A549 (cell line): ENCODE results near the gene KIR2DL4. TPM values are rescaled to one million over a fixed set of nuclear protein-coding genes. Genes with fewer than 3 reads are reported as not detected.
"Not testable (repeated sequence)": the region's sequence is repeated elsewhere in the genome, so short reads cannot be mapped to it uniquely, and the experiment has no call there.

ENCODE experiments used
- ATAC-seq, 2 experiments: fragments of 200-7000 bp in 1 of 2; fragments of >200 bp in 1 of 2; cut with Nextera tagmentation in 1 of 2; cut with Tn5 transposase in 1 of 2; 3 replicates each; pipeline versions ENCODE4 v1.8.0 to v1.9.1; 2018 to 2020; ENCODE audit warnings: mild to moderate bottlenecking in 1 of 2, moderate library complexity in 1 of 2
- CTCF ChIA-PET: fragments of 300-600 bp; sonication (Branson Sonifier 250); formaldehyde crosslinking; extraction: SDS; loops from one replicate; lab custom pipeline; 2021; ENCODE audit warnings: antibody characterized with exemption, inconsistent platforms; lab: Yijun Ruan, JAX
- POLR2A ChIA-PET: fragments of 350-600 bp; formaldehyde crosslinking; extraction: SDS; loops from one replicate; lab custom pipeline; 2021; ENCODE audit warnings: antibody characterized with exemption, inconsistent platforms; lab: Yijun Ruan, JAX
- DNase-seq, 2 experiments: peaks; one replicate each; pipeline versions ENCODE4 v3.0.0 to v3.0.0-alpha.2; 2011 to 2016; ENCODE audit warnings: low read depth in 1 of 2, low spot score in 1 of 2
- FAIRE-seq: peaks from 2 replicates; lab custom pipeline; 2011; peaks lifted over from hg19 to GRCh38; lab: Jason Lieb, UNC
- H3K27ac ChIP-seq, 2 experiments: fragments of >200 bp; sonication (Bioruptor Twin); formaldehyde crosslinking; 3 replicates each; pipeline ENCODE4 v1.5.1; 2016 to 2017
- H3K4me1 ChIP-seq: fragments of >200 bp; sonication (Bioruptor Twin); formaldehyde crosslinking; 3 replicates; pipeline ENCODE4 v1.6.1; 2016
- H3K4me2 ChIP-seq: fragments of >200 bp; sonication (Bioruptor Twin); formaldehyde crosslinking; 3 replicates; pipeline ENCODE4 v1.6.1; 2016
- H3K4me3 ChIP-seq: fragments of >200 bp; sonication (Bioruptor Twin); formaldehyde crosslinking; 3 replicates; pipeline ENCODE4 v1.5.1; 2016
- H3K9me3 ChIP-seq: fragments of >200 bp; sonication (Bioruptor Twin); formaldehyde crosslinking; 3 replicates; pipeline ENCODE4 v1.6.1; 2016
- CEBPB ChIP-seq, 2 experiments: fragments of >200 bp in 1 of 2; sonication (Bioruptor Twin) in 1 of 2; formaldehyde crosslinking in 1 of 2; IDR thresholded peaks; 2 replicates each; pipeline ENCODE4 v1.6.1; 2012 to 2016
- EP300 ChIP-seq, 2 experiments: fragments of >200 bp; sonication (Bioruptor Twin); formaldehyde crosslinking; IDR thresholded peaks; 2 replicates in 1 of 2; 3 replicates in 1 of 2; pipeline ENCODE4 v1.6.1; 2016 to 2017
- FOSB ChIP-seq: fragments of 250-450 bp; sonication (Bioruptor Pico); IDR thresholded peaks from 2 replicates; pipeline ENCODE4 v1.5.0; 2020; ENCODE audit warnings: mild to moderate bottlenecking, moderate library complexity
- HOXA7 ChIP-seq: fragments of 250-450 bp; sonication (Bioruptor Pico); IDR thresholded peaks from 2 replicates; pipeline ENCODE4 v1.5.0; 2020; ENCODE audit warnings: mild to moderate bottlenecking, moderate library complexity
- HOXB13 ChIP-seq: fragments of 250-450 bp; sonication (Bioruptor Pico); IDR thresholded peaks from 2 replicates; pipeline ENCODE4 v1.5.0; 2020; ENCODE audit warnings: low read depth, mild to moderate bottlenecking, moderate library complexity
- HOXB5 ChIP-seq: fragments of 250-450 bp; sonication (Bioruptor Pico); IDR thresholded peaks from 2 replicates; pipeline ENCODE4 v1.5.0; 2020; ENCODE audit warnings: mild to moderate bottlenecking, moderate library complexity
- MAFK ChIP-seq: fragments of 450-650 bp; IDR thresholded peaks from 2 replicates; pipeline ENCODE4 v1.6.1; 2014; ENCODE audit not compliant: partially characterized antibody
- NFE2L2 ChIP-seq: fragments of 150-350 bp; conservative IDR thresholded peaks from 2 replicates; pipeline ENCODE4 v1.6.1; 2014; ENCODE audit warnings: low read length
- NR3C1 ChIP-seq: fragments of >200 bp; sonication (Bioruptor Twin); formaldehyde crosslinking; IDR thresholded peaks from 3 replicates; pipeline ENCODE4 v1.6.1; 2017
- PHF8 ChIP-seq: fragments of 200-600 bp; sonication (generic); IDR thresholded peaks from 2 replicates; pipeline ENCODE4 v1.6.1; 2016; ENCODE audit warnings: low read depth, mild to moderate bottlenecking, antibody characterized with exemption, moderate library complexity, borderline replicate concordance
- POLR2A ChIP-seq: IDR thresholded peaks from 2 replicates; pipeline ENCODE4 v1.6.1; 2012; ENCODE audit warnings: mild to moderate bottlenecking, low read length
- POLR2AphosphoS2 ChIP-seq: conservative IDR thresholded peaks from 2 replicates; pipeline ENCODE4 v1.6.1; 2012; ENCODE audit warnings: low read length, improper control_type of control experiment, inconsistent platforms
- RCOR1 ChIP-seq: fragments of 150-350 bp; IDR thresholded peaks from 2 replicates; pipeline ENCODE4 v1.6.1; 2014; ENCODE audit warnings: antibody characterized with exemption, low read length, low read depth
- RFX5 ChIP-seq: fragments of 450-650 bp; IDR thresholded peaks from 2 replicates; pipeline ENCODE4 v1.7.1; 2014; ENCODE audit warnings: antibody characterized with exemption, mild to moderate bottlenecking, moderate library complexity
- RNF2 ChIP-seq: fragments of 200-600 bp; sonication (generic); IDR thresholded peaks from 2 replicates; pipeline ENCODE4 v1.6.1; 2016; ENCODE audit warnings: low read depth, mild to moderate bottlenecking, antibody characterized with exemption, moderate library complexity, borderline replicate concordance
- SMC3 ChIP-seq: fragments of >200 bp; sonication (Bioruptor Twin); formaldehyde crosslinking; IDR thresholded peaks from 3 replicates; pipeline ENCODE4 v1.6.1; 2018; ENCODE audit warnings: inconsistent platforms
- TP53 ChIP-seq: fragments of 250-450 bp; sonication (Bioruptor Pico); IDR thresholded peaks from 2 replicates; pipeline ENCODE4 v1.5.0; 2021; ENCODE audit warnings: mild to moderate bottlenecking, moderate library complexity
- WGBS: methylation state at CpG from one replicate; pipeline ENCODE4 v1.1.6; 2017; ENCODE audit errors: missing lambda C conversion rate; 5-methylcytosine and 5-hydroxymethylcytosine counted together
- polyA plus RNA-seq, 4 experiments: library from polyadenylated mRNA; depleted of rRNA in 3 of 4; stranded (reverse); fragments of >200 nt; fragmentation: RNase III in 1 of 4; extraction: RNeasy Plus Mini Kit Qiagen cat#74134 plus additional on column Dnase treatment in 1 of 4; gene quantifications; 2 replicates in 3 of 4; 3 replicates in 1 of 4; pipeline ENCODE4 v1.2.3, GENCODE V29; 2011 to 2017
- TF ChIP-seq, protein P1 (sequence below): fragments of >200 bp; sonication (Bioruptor Twin); formaldehyde crosslinking; IDR thresholded peaks from 3 replicates; pipeline ENCODE4 v1.5.1; 2016
- TF ChIP-seq, protein P2 (sequence below): fragments of 450-650 bp; IDR thresholded peaks from 2 replicates; pipeline ENCODE4 v1.6.1; 2014; ENCODE audit warnings: antibody characterized with exemption
- TF ChIP-seq, protein P3 (sequence below): IDR thresholded peaks from 2 replicates; pipeline ENCODE4 v1.6.1; 2012; ENCODE audit warnings: low read depth, borderline replicate concordance
- TF ChIP-seq, protein P4 (sequence below): IDR thresholded peaks from 2 replicates; pipeline ENCODE4 v1.6.1; 2012

Gene KIR2DL4
- polyA plus RNA-seq, 2 of the 4 experiments (the other 2 are of a cell fraction), result not detected

DNA sequence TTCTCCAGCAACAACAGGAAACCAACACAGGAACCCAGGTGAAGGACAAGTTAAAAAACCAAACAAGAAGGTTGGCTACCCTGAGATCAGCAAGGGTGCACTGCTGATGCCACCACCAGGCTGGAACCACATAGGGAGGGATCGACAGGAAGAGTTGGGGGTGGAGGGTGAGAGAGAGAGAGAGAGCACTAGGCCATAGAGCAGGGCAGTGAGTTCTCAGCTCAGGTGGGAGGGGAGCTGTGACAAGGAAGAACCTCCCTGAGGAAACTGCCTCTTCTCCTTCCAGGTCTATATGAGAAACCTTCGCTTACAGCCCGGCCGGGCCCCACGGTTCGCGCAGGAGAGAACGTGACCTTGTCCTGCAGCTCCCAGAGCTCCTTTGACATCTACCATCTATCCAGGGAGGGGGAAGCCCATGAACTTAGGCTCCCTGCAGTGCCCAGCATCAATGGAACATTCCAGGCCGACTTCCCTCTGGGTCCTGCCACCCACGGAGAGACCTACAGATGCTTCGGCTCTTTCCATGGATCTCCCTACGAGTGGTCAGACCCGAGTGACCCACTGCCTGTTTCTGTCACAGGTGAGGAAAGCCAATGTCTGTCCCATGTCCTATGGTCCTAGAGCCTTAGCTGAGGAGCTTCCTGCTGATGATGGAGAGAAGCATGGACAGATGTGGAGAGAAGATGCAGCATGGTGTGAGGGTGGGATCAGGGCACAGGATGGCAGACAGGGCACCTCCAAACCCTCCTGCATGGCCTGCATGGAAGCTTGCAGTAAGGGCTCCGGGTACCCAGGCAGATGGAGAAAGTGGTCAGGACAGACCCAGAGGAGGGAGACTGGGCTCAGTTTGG is 2.5 kb downstream of the KIR2DL4 start (continued):
- TF ChIP-seq, protein P1, sequence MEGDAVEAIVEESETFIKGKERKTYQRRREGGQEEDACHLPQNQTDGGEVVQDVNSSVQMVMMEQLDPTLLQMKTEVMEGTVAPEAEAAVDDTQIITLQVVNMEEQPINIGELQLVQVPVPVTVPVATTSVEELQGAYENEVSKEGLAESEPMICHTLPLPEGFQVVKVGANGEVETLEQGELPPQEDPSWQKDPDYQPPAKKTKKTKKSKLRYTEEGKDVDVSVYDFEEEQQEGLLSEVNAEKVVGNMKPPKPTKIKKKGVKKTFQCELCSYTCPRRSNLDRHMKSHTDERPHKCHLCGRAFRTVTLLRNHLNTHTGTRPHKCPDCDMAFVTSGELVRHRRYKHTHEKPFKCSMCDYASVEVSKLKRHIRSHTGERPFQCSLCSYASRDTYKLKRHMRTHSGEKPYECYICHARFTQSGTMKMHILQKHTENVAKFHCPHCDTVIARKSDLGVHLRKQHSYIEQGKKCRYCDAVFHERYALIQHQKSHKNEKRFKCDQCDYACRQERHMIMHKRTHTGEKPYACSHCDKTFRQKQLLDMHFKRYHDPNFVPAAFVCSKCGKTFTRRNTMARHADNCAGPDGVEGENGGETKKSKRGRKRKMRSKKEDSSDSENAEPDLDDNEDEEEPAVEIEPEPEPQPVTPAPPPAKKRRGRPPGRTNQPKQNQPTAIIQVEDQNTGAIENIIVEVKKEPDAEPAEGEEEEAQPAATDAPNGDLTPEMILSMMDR, result no peak
- no peak for TF ChIP-seq TP53
- TF ChIP-seq CEBPB (IDR thresholded peaks at IDR 0.05), result no peak

DNA sequence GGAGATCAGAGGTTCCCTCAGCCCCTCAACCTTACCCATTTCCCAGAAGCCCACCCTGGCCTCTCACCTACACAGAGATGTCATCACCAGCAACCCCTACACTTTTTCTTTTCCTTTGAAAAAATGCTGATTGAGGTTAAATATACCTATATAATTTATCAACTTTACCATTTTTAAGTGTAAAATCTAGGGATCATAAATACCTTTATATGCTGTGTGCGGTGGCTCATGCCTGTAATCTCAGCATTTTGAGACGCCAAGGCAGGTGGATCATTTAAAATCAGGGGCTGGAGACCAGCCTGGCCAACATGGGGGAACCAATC is 3.1 kb downstream of the KIR2DL4 start:
- ChIA-PET POLR2A (no interaction called here), CTCF (no interaction called here)
- Histone ChIP-seq H3K4me2 (no peak overlapping the region), H3K4me1 (no peaks in the 10 kb centered on the region), H3K9me3 (no peaks in the 10 kb centered on the region; the same call in 2 of the 3 replicates), H3K27ac (no peak overlapping the region), H3K4me3 (no peak overlapping the region)
- FAIRE-seq (no peak), ATAC-seq (no peak), DNase-seq (no peak)
- WGBS, result 4% methylated on average over 2 of the region's 2 CpGs
- no peak for TF ChIP-seq NR3C1
- no peak for TF ChIP-seq EP300 (IDR thresholded peaks at IDR 0.05)
- no peak for TF ChIP-seq SMC3
- TF ChIP-seq MAFK, result peak; percentile 67
- TF ChIP-seq POLR2AphosphoS2, result no peak
- TF ChIP-seq, protein P2, sequence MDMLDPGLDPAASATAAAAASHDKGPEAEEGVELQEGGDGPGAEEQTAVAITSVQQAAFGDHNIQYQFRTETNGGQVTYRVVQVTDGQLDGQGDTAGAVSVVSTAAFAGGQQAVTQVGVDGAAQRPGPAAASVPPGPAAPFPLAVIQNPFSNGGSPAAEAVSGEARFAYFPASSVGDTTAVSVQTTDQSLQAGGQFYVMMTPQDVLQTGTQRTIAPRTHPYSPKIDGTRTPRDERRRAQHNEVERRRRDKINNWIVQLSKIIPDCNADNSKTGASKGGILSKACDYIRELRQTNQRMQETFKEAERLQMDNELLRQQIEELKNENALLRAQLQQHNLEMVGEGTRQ, result no peak
- TF ChIP-seq HOXB13 (CRISPR knock-in tag), result no peak
- TF ChIP-seq RFX5, result no peak
- TF ChIP-seq RCOR1, result no peak

DNA sequence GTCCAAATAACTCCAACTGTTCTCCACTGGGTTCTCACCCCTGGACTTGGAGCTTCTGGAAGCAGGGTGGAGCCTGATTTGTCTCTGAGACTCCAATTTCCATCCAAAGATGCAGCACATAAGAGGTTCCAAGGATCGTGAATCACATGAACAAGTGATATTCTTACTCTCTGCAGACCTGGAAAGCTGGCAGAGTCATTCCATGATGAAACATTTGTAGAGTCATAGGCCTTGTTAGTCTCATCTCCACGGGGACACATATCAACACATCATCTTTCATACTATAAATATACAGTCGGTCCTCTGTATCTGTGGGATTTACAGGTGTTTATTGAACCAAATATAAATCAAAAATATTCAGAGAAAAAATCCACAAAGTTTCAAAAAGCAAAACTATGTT is 11.2 kb downstream of the KIR2DL4 start:
- ATAC-seq, H3K9me3 ChIP-seq, POLR2A ChIA-PET, H3K4me1 ChIP-seq, H3K27ac ChIP-seq, FAIRE-seq, DNase-seq, H3K4me2 ChIP-seq, H3K4me3 ChIP-seq: not testable (repeated sequence)
- CTCF ChIA-PET, result interaction anchor here (1.0 kb wide), 1 partner anchor 66 kb away, joined by 3 read pairs; no protein-coding TSS in a partner anchor
- 3% methylated on average over 3 of the region's 3 CpGs for WGBS

DNA sequence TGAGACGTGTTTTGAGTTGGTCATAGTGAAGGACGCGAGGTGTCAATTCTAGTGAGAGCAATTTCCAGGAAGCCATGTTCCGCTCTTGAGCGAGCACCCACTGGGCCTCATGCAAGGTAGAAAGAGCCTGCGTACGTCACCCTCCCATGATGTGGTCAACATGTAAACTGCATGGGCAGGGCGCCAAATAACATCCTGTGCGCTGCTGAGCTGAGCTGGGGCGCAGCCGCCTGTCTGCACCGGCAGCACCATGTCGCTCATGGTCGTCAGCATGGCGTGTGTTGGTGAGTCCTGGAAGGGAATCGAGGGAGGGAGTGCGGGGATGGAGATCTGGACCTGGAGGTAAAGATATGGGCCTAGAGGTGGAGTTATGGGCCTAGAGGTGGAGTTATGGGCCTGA is 12.8 kb downstream of the KIR2DL4 start, which contains the start of gene KIR3DL1:
TSS of gene KIR3DL1 (plus strand) at position 218 of the 400 bp plus-strand sequence.
- DNase-seq, H3K4me1 ChIP-seq, H3K9me3 ChIP-seq, FAIRE-seq, ATAC-seq, H3K27ac ChIP-seq, CTCF ChIA-PET, POLR2A ChIA-PET, H3K4me2 ChIP-seq, H3K4me3 ChIP-seq: not testable (repeated sequence)
- WGBS, result 63% methylated on average over 15 of the region's 17 CpGs

DNA sequence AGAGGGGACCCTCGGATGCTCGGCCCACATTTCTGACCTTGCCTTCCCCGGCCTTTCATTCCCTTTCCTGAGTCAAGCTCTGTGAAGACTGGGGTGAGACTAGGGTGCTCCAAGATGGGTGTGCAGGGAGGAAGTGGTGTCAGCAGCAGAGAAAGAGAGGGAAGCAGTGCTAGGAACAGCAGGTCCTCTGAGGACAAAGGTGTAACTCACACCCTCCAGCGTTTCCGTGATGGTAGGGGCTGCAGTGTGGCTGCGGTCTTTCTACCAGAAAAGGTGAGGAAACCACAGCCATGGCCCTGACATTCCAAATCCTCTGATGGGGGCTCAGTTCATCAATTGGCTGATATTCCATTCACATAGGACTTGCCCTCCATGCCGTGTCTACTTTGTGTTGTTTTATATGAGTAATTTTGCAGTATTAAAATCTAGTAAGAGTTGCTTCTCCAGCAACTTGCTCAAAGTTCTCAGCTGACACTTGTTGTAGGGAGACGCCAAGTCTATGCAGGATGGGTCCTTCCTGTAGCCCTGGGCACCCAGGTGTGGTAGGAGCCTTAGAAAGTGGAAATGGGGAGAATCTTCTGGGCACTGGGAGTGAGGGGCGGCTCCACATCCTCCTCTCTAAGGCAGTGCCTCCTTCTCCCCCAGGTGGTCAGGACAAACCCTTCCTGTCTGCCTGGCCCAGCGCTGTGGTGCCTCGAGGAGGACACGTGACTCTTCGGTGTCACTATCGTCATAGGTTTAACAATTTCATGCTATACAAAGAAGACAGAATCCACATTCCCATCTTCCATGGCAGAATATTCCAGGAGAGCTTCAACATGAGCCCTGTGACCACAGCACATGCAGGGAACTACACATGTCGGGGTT is 14.5 kb downstream of the KIR2DL4 start:
- Histone ChIP-seq H3K9me3 (no peaks in the 10 kb centered on the region), H3K4me2 (no peak overlapping the region), H3K4me1 (no peaks in the 10 kb centered on the region), H3K27ac (no peak overlapping the region), H3K4me3 (no peak overlapping the region)
- ATAC-seq (no peak), DNase-seq (no peak), FAIRE-seq (no peak)
- ChIA-PET CTCF (no interaction called here), POLR2A (no interaction called here)
- 22% methylated on average over 15 of the region's 15 CpGs for WGBS
- TF ChIP-seq NFE2L2 (no peak), HOXB13 (CRISPR knock-in tag) (no peak), CEBPB (IDR thresholded peaks at IDR 0.05) (no peak), RFX5 (no peak), RNF2 (no peak), MAFK (no peak), HOXA7 (CRISPR knock-in tag) (no peak), HOXB5 (no peak), FOSB (no peak), POLR2A (no peak), PHF8 (no peak)
- TF ChIP-seq, protein P3, sequence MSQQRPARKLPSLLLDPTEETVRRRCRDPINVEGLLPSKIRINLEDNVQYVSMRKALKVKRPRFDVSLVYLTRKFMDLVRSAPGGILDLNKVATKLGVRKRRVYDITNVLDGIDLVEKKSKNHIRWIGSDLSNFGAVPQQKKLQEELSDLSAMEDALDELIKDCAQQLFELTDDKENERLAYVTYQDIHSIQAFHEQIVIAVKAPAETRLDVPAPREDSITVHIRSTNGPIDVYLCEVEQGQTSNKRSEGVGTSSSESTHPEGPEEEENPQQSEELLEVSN, result no peak
- TF ChIP-seq, protein P2, result no peak
- TF ChIP-seq, protein P4, sequence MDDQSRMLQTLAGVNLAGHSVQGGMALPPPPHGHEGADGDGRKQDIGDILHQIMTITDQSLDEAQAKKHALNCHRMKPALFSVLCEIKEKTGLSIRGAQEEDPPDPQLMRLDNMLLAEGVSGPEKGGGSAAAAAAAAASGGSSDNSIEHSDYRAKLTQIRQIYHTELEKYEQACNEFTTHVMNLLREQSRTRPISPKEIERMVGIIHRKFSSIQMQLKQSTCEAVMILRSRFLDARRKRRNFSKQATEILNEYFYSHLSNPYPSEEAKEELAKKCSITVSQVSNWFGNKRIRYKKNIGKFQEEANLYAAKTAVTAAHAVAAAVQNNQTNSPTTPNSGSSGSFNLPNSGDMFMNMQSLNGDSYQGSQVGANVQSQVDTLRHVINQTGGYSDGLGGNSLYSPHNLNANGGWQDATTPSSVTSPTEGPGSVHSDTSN, result no peak
